ENCODE data around the gene FAM111A.

FAM111A gene

DNA sequence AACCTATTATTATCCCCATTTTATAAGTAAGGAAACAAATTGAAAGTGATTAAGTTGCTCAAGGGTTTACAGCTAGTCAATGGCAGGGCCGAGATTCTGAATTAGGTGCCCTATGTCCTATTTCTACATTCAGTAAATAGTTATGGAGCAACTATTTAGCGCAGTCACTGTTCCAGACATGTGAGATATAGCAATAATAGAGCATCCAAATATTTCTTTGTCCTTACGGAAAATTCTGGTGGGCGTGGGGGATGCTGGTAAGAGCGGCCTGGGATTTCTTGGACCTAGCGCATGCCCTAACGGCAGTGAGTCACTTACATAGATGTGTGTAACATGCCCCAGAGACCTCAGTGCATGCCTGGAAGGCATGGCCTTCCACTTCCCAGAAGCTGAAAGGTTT is 33.7 kb downstream of the FAM111A start:
- H3K36me3 ChIP-seq (ENCODE audit: insufficient read depth, low read length), result no peaks in the 10 kb centered on the region
- H3K27ac ChIP-seq (ENCODE audit: low read length), result no peak overlapping the region
- H3K9ac ChIP-seq (ENCODE audit: low read depth, low read length), result no peak overlapping the region
- no peak overlapping the region for H3K4me2 ChIP-seq (ENCODE audit: insufficient read depth, low read length)
- H3K4me1 ChIP-seq (ENCODE audit: insufficient read depth, low read length), result peaks cover 15% of the 10 kb centered on the region
- H4K20me1 ChIP-seq (ENCODE audit: insufficient read depth, low read length), result no peaks in the 10 kb centered on the region
- H3K4me3 ChIP-seq (ENCODE audit: low read depth in 1 of 2, low read length in 2 of 2), result no peak overlapping the region
- no peaks in the 10 kb centered on the region for H3K79me2 ChIP-seq (ENCODE audit: insufficient read depth, low read length)
- no peaks in the 10 kb centered on the region for H3K27me3 ChIP-seq (ENCODE audit: insufficient read depth, low read length, poor library complexity)
- H3K9me3 ChIP-seq (ENCODE audit: insufficient read depth, low read length, severe bottlenecking), result peaks cover 12% of the 10 kb centered on the region
- TF ChIP-seq, protein P1, sequence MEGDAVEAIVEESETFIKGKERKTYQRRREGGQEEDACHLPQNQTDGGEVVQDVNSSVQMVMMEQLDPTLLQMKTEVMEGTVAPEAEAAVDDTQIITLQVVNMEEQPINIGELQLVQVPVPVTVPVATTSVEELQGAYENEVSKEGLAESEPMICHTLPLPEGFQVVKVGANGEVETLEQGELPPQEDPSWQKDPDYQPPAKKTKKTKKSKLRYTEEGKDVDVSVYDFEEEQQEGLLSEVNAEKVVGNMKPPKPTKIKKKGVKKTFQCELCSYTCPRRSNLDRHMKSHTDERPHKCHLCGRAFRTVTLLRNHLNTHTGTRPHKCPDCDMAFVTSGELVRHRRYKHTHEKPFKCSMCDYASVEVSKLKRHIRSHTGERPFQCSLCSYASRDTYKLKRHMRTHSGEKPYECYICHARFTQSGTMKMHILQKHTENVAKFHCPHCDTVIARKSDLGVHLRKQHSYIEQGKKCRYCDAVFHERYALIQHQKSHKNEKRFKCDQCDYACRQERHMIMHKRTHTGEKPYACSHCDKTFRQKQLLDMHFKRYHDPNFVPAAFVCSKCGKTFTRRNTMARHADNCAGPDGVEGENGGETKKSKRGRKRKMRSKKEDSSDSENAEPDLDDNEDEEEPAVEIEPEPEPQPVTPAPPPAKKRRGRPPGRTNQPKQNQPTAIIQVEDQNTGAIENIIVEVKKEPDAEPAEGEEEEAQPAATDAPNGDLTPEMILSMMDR (IDR thresholded peaks at IDR 0.05; ENCODE audit: borderline replicate concordance, extremely low read depth, low read length, poor library complexity, severe bottlenecking), result no peak
- TF ChIP-seq EZH2 (IDR thresholded peaks at IDR 0.05; ENCODE audit: borderline replicate concordance, low read depth, low read length, severe bottlenecking), result no peak
- ATAC-seq (ENCODE audit: insufficient read depth, low read depth), result no peak
- DNase-seq, result no peak
- H2AFZ ChIP-seq (ENCODE audit: low read depth, low read length), result no peak overlapping the region

- Histone ChIP-seq H3K9me3 (ENCODE audit: insufficient read depth, low read length, severe bottlenecking) (peaks cover 12% of the 10 kb centered on the region), H4K20me1 (ENCODE audit: insufficient read depth, low read length) (no peaks in the 10 kb centered on the region), H3K4me1 (ENCODE audit: insufficient read depth, low read length) (no peaks in the 10 kb centered on the region), H3K27me3 (ENCODE audit: insufficient read depth, low read length, poor library complexity) (no peaks in the 10 kb centered on the region), H3K36me3 (ENCODE audit: insufficient read depth, low read length) (no peaks in the 10 kb centered on the region), H3K79me2 (ENCODE audit: insufficient read depth, low read length) (no peaks in the 10 kb centered on the region), H3K4me3 (ENCODE audit: low read depth in 1 of 2, low read length in 2 of 2) (no peak overlapping the region), H2AFZ (ENCODE audit: low read depth, low read length) (no peak overlapping the region), H3K27ac (ENCODE audit: low read length) (no peak overlapping the region), H3K4me2 (ENCODE audit: insufficient read depth, low read length) (no peak overlapping the region), H3K9ac (ENCODE audit: low read depth, low read length) (no peak overlapping the region)
- no peak for ATAC-seq (ENCODE audit: insufficient read depth, low read depth)
- TF ChIP-seq EZH2 (IDR thresholded peaks at IDR 0.05; ENCODE audit: borderline replicate concordance, low read depth, low read length, severe bottlenecking), result no peak
- TF ChIP-seq, protein P1 (IDR thresholded peaks at IDR 0.05; ENCODE audit: borderline replicate concordance, extremely low read depth, low read length, poor library complexity, severe bottlenecking), result no peak
- no peak for DNase-seq
Measured at GRCh38 chr11:59178402-59178801, 35.7 kb downstream of the FAM111A start.

DNA sequence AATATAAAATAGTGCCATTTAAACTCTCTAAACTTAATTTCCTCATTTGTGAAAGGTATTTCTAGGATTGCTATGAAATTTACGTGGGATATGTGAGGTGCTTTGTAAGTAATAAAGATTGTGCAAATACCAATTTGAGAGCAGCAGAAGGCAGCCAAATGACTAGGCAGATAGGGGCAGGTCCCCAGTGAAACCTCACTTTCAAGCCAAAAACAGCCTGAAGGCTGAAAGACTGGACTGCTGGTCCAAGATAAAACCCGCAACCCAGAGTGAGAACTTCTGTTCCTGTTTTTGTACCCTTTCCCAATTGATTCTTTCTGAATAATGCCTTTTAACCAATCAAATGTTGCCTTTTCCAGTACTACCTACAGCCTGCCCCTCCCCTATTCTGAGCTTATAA is 36.5 kb downstream of the FAM111A start:
- Histone ChIP-seq H3K9me3 (ENCODE audit: insufficient read depth, low read length, severe bottlenecking) (peaks cover 12% of the 10 kb centered on the region), H3K4me2 (ENCODE audit: insufficient read depth, low read length) (no peak overlapping the region), H2AFZ (ENCODE audit: low read depth, low read length) (no peak overlapping the region), H3K9ac (ENCODE audit: low read depth, low read length) (no peak overlapping the region), H3K36me3 (ENCODE audit: insufficient read depth, low read length) (no peaks in the 10 kb centered on the region), H4K20me1 (ENCODE audit: insufficient read depth, low read length) (no peaks in the 10 kb centered on the region), H3K4me1 (ENCODE audit: insufficient read depth, low read length) (no peaks in the 10 kb centered on the region), H3K79me2 (ENCODE audit: insufficient read depth, low read length) (no peaks in the 10 kb centered on the region), H3K27me3 (ENCODE audit: insufficient read depth, low read length, poor library complexity) (no peaks in the 10 kb centered on the region), H3K4me3 (ENCODE audit: low read depth in 1 of 2, low read length in 2 of 2) (no peak overlapping the region), H3K27ac (ENCODE audit: low read length) (no peak overlapping the region)
- TF ChIP-seq, protein P1 (IDR thresholded peaks at IDR 0.05; ENCODE audit: borderline replicate concordance, extremely low read depth, low read length, poor library complexity, severe bottlenecking), result no peak
- TF ChIP-seq EZH2 (IDR thresholded peaks at IDR 0.05; ENCODE audit: borderline replicate concordance, low read depth, low read length, severe bottlenecking), result no peak
- ATAC-seq (ENCODE audit: insufficient read depth, low read depth), result no peak
- DNase-seq, result no peak

All from DND-41 (cell line).